Lower lobe of right lung (tissue), 2 donors: ENCODE measurements around the gene ELP6. TPM values are rescaled to one million over a fixed set of nuclear protein-coding genes. Genes with fewer than 3 reads are reported as not detected.

Experiments used
- ATAC-seq, 2 donors: fragments of 200-7000 bp; cut with Tn5 transposase; one replicate each; pipeline ENCODE4 v1.9.1; 2020 to 2022; ENCODE audit warnings: mild to moderate bottlenecking in 2 of 2, moderate library complexity in 2 of 2
- DNase-seq: peaks from one replicate; pipeline ENCODE4 v3.0.0-alpha.2; 2020
- H3K27ac ChIP-seq: fragments of 200-600 bp; one replicate; pipeline ENCODE4 v1.8.0; 2022
- H3K27me3 ChIP-seq: fragments of 200-600 bp; one replicate; pipeline ENCODE4 v1.8.0; 2022; ENCODE audit warnings: low read depth
- H3K36me3 ChIP-seq: fragments of 200-600 bp; one replicate; pipeline ENCODE4 v1.8.0; 2022; ENCODE audit warnings: mild to moderate bottlenecking
- H3K4me1 ChIP-seq: fragments of 200-600 bp; one replicate; pipeline ENCODE4 v1.8.0; 2022
- H3K4me3 ChIP-seq: fragments of 200-600 bp; one replicate; pipeline ENCODE4 v1.8.0; 2022; ENCODE audit warnings: mild to moderate bottlenecking
- H3K9me3 ChIP-seq: fragments of 200-600 bp; one replicate; pipeline ENCODE4 v1.8.0; 2022
- CTCF ChIP-seq: fragments of 200-600 bp; IDR thresholded peaks from one replicate; pipeline ENCODE4 v1.8.0; 2022; ENCODE audit warnings: antibody characterized with exemption, mild to moderate bottlenecking
- intact Hi-C: fragments of 100-400 bp; cut with DNase I; formaldehyde crosslinking; loops from one replicate; pipeline ENCODE4 v1.11.0; 2022
- long read RNA-seq: library from polyadenylated mRNA; unstranded; transcript quantifications from one replicate; pipeline ENCODE4 v2.0.0, GENCODE V29; 2021
- total RNA-seq: library from RNA; stranded (reverse); fragmentation: NEBNext Ultra II Directional; extraction: Animal tissue kit (Norgen Biotek cat#: 25700); gene quantifications from one replicate; pipeline ENCODE4 v1.2.1, GENCODE V29; 2021
- donor health status: DM: no; HTN: yes; CAD: no; lungs with severe emphysema.

Gene ELP6
- total RNA-seq, result 18.8 TPM
- long read RNA-seq, transcript ELP6-201 (7 exons, 1,401 nt), result major isoform, 18 of 32 reads
- long read RNA-seq, partial matches to known transcripts, result 8 of 32 reads
- long read RNA-seq, other reads (novel, unspliced or antisense), result 6 of 32 reads

- intact Hi-C loops, result no loop called here
- H3K27ac ChIP-seq, result peak within 1 kb of the TSS; percentile 93
- ATAC-seq, result peak; percentile 99
These were observed at the start of gene ELP6 for GRCh38 chr3:47513125-47513929. Gene ELP6 (minus strand): TSS chr3:47513712. CDS start chr3:47513590, 122 bp downstream.

GRCh38 chr3:47556351-47556750 is 42.8 kb upstream of the ELP6 start:
- no peaks in the 10 kb centered on the region for H3K4me1 ChIP-seq
- no peak for DNase-seq
- H3K27ac ChIP-seq, result no peak overlapping the region
- no peak for ATAC-seq
- no peaks in the 10 kb centered on the region for H3K36me3 ChIP-seq
- intact Hi-C loops, result no loop called here
- no peaks in the 10 kb centered on the region for H3K9me3 ChIP-seq
- no peak for TF ChIP-seq CTCF
- no peak overlapping the region for H3K4me3 ChIP-seq
- H3K27me3 ChIP-seq, result no peaks in the 10 kb centered on the region

More at GRCh38 chr3:47513125-47513929, at the start of gene ELP6:
- peak; percentile 47 for TF ChIP-seq CTCF
- Histone ChIP-seq H3K27me3 (no peaks in the 10 kb centered on the region), H3K9me3 (no peaks in the 10 kb centered on the region), H3K36me3 (peaks cover 26% of the 10 kb centered on the region), H3K4me3 (peak within 1 kb of the TSS; percentile 75), H3K4me1 (peaks cover 20% of the 10 kb centered on the region)
- peak; percentile 98 for DNase-seq

- H3K4me3 ChIP-seq, result no peak overlapping the region
- H3K4me1 ChIP-seq, result no peaks in the 10 kb centered on the region
- H3K9me3 ChIP-seq, result no peaks in the 10 kb centered on the region
- no peaks in the 10 kb centered on the region for H3K27me3 ChIP-seq
- H3K27ac ChIP-seq, result no peak overlapping the region
- no peak for TF ChIP-seq CTCF
- ATAC-seq, result no peak
- H3K36me3 ChIP-seq, result no peaks in the 10 kb centered on the region
- intact Hi-C loops, result no loop called here
- DNase-seq, result no peak
These were observed 40.8 kb upstream of the ELP6 start for GRCh38 chr3:47554335-47554734.

- no peak for ATAC-seq
- intact Hi-C loops, result no loop called here
- DNase-seq, result no peak
- Histone ChIP-seq H3K36me3 (no peaks in the 10 kb centered on the region), H3K27ac (no peak overlapping the region), H3K27me3 (no peaks in the 10 kb centered on the region), H3K9me3 (no peaks in the 10 kb centered on the region), H3K4me3 (no peak overlapping the region), H3K4me1 (no peaks in the 10 kb centered on the region)
- no peak for TF ChIP-seq CTCF
These were observed 39.9 kb upstream of the ELP6 start for GRCh38 chr3:47553407-47553806.

GRCh38 chr3:47542471-47543173 is 29.1 kb upstream of the ELP6 start:
- Histone ChIP-seq H3K27ac (no peak overlapping the region), H3K27me3 (no peaks in the 10 kb centered on the region), H3K36me3 (no peaks in the 10 kb centered on the region), H3K4me1 (no peaks in the 10 kb centered on the region), H3K4me3 (no peak overlapping the region), H3K9me3 (no peaks in the 10 kb centered on the region)
- intact Hi-C loops, result no loop called here
- ATAC-seq (peak in 1 of 2 donors; percentile 32), DNase-seq (no peak)
- TF ChIP-seq CTCF, result no peak
